ENCODE results near the gene ATP13A4.

Gene ATP13A4

GRCh38 chr3:193387596-193387995 is 167.1 kb downstream of the ATP13A4 start:
- in situ Hi-C loops (cut with HindIII; ENCODE audit: low sequenced_read_pairs), result no loop called here

GRCh38 chr3:193378706-193379105 is 176.0 kb downstream of the ATP13A4 start, which contains the start of gene ATP13A5:
ATP13A5 (minus strand) TSS chr3:193378753; CDS start chr3:193378725, 28 bp downstream.
- DNase-seq (ENCODE audit: low read depth, low spot score), result no peak
- no peak for TF ChIP-seq CTCF (IDR thresholded peaks at IDR 0.05; ENCODE audit: low read depth, low read length)
- in situ Hi-C loops (cut with HindIII; ENCODE audit: low sequenced_read_pairs), result no loop called here
- H3K4me3 ChIP-seq (ENCODE audit: low read depth, low read length), result no peak within 1 kb of the TSS

More at GRCh38 chr3:193387596-193387995, 167.1 kb downstream of the ATP13A4 start:
- DNase-seq (ENCODE audit: low read depth, low spot score), result no peak
- no peak for TF ChIP-seq CTCF (IDR thresholded peaks at IDR 0.05; ENCODE audit: low read depth, low read length)
- no peak overlapping the region for H3K4me3 ChIP-seq (ENCODE audit: low read depth, low read length)

- H3K4me3 ChIP-seq (ENCODE audit: low read depth, low read length), result no peak overlapping the region
- in situ Hi-C loops (cut with HindIII; ENCODE audit: low sequenced_read_pairs), result no loop called here
- no peak for DNase-seq (ENCODE audit: low read depth, low spot score)
- no peak for TF ChIP-seq CTCF (IDR thresholded peaks at IDR 0.05; ENCODE audit: low read depth, low read length)
Measured at GRCh38 chr3:193377591-193377990, 177.1 kb downstream of the ATP13A4 start.

- no peak for DNase-seq (ENCODE audit: low read depth, low spot score)
- in situ Hi-C loops (cut with HindIII; ENCODE audit: low sequenced_read_pairs), result no loop called here
- H3K4me3 ChIP-seq (ENCODE audit: low read depth, low read length), result no peak overlapping the region
- no peak for TF ChIP-seq CTCF (IDR thresholded peaks at IDR 0.05; ENCODE audit: low read depth, low read length)
Measured at GRCh38 chr3:193375614-193376013, 179.1 kb downstream of the ATP13A4 start.

GRCh38 chr3:193372783-193373182 is 181.9 kb downstream of the ATP13A4 start:
- no peak for TF ChIP-seq CTCF (IDR thresholded peaks at IDR 0.05; ENCODE audit: low read depth, low read length)
- in situ Hi-C loops (cut with HindIII; ENCODE audit: low sequenced_read_pairs), result no loop called here
- no peak overlapping the region for H3K4me3 ChIP-seq (ENCODE audit: low read depth, low read length)
- no peak for DNase-seq (ENCODE audit: low read depth, low spot score)

GRCh38 chr3:193367868-193368267 is 186.8 kb downstream of the ATP13A4 start:
- no peak for TF ChIP-seq CTCF (IDR thresholded peaks at IDR 0.05; ENCODE audit: low read depth, low read length)
- in situ Hi-C loops (cut with HindIII; ENCODE audit: low sequenced_read_pairs), result no loop called here
- no peak for DNase-seq (ENCODE audit: low read depth, low spot score)
- H3K4me3 ChIP-seq (ENCODE audit: low read depth, low read length), result no peak overlapping the region

- in situ Hi-C loops (cut with HindIII; ENCODE audit: low sequenced_read_pairs), result no loop called here
- no peak for DNase-seq (ENCODE audit: low read depth, low spot score)
- no peak for TF ChIP-seq CTCF (IDR thresholded peaks at IDR 0.05; ENCODE audit: low read depth, low read length)
- H3K4me3 ChIP-seq (ENCODE audit: low read depth, low read length), result no peak overlapping the region
Measured at GRCh38 chr3:193357291-193357690, 197.4 kb downstream of the ATP13A4 start.

Measured in astrocyte of the spinal cord (primary cell).